Measurements from ENCODE around the gene NRG4. TPM values are rescaled to one million over a fixed set of nuclear protein-coding genes. Genes with fewer than 3 reads are reported as not detected.

Gene NRG4
- total and polyA plus RNA-seq, 2 donors (not counting 3 experiments of a cell fraction or from before 2014, with no cell fraction given) = not detected

GRCh38 chr15:75989875-75990274, 22.3 kb downstream of the NRG4 start:
- dilution Hi-C loops (cut with MboI; ENCODE audit: extremely low pct_ligation_motif_present, low sequenced_read_pairs) (no loop called here), intact Hi-C loops (cut with micrococcal nuclease) (no loop called here)
- POLR2A ChIA-PET = no interaction called here
- no peak overlapping the region for H3K9ac ChIP-seq (replicated peaks; ENCODE audit: extremely low read depth, insufficient read depth, low read length)
- H3K27ac ChIP-seq (ENCODE audit: insufficient read depth, low read depth, low read length) = no peak overlapping the region
- no peaks in the 10 kb centered on the region for H3K9me1 ChIP-seq (replicated peaks; ENCODE audit: control insufficient read depth, extremely low read depth, insufficient read depth, low read length)
- H3K4me1 ChIP-seq (ENCODE audit: control insufficient read depth, extremely low read depth, insufficient read depth, low read length) = no peaks in the 10 kb centered on the region
- CTCF ChIA-PET = no interaction called here
- no peak for FAIRE-seq
- no peak overlapping the region for H2AFZ ChIP-seq (ENCODE audit: low read depth, low read length)
- H3K9me3 ChIP-seq (replicated peaks; ENCODE audit: control insufficient read depth, insufficient read depth, low read length) = no peaks in the 10 kb centered on the region
- no peaks in the 10 kb centered on the region for H4K20me1 ChIP-seq (replicated peaks; ENCODE audit: control insufficient read depth, extremely low read depth, insufficient read depth, low read length)
- DNase-seq (ENCODE audit: low read depth, low spot score) = no peak
- TF ChIP-seq POLR2A (IDR thresholded peaks at IDR 0.05; ENCODE audit: low read depth, low read length) (no peak), EZH2 (IDR thresholded peaks at IDR 0.05; ENCODE audit: borderline replicate concordance, low read depth, low read length, severe bottlenecking) (no peak), CTCF (IDR thresholded peaks at IDR 0.05; ENCODE audit: extremely low read depth in 1 of 2, insufficient read depth in 1 of 2, low read depth in 1 of 2, low read length in 2 of 2) (no peak), FOS (IDR thresholded peaks at IDR 0.05; ENCODE audit: borderline replicate concordance, insufficient read depth, low read length) (no peak)
- H3K36me3 ChIP-seq (ENCODE audit: control insufficient read depth in 2 of 2, extremely low read depth in 1 of 2, insufficient read depth in 2 of 2, low read length in 2 of 2) = no peaks in the 10 kb centered on the region
- H3K79me2 ChIP-seq (ENCODE audit: control insufficient read depth, insufficient read depth, low read length) = no peaks in the 10 kb centered on the region
- no TSS peak for BruUV-seq (replicated peaks)
- H3K4me2 ChIP-seq (ENCODE audit: insufficient read depth, low read length) = no peak overlapping the region
- H3K27me3 ChIP-seq (ENCODE audit: control insufficient read depth in 2 of 2, insufficient read depth in 2 of 2, low read length in 2 of 2) = peaks cover 3 to 6% of the 10 kb centered on the region in 2 experiments
- no peak overlapping the region for H3K4me3 ChIP-seq (replicated peaks in 1 of 3; ENCODE audit: insufficient read depth in 1 of 3, low read depth in 1 of 3, low read length in 3 of 3)

GRCh38 chr15:75989045-75989444, 23.2 kb downstream of the NRG4 start:
- no peak for FAIRE-seq

More at GRCh38 chr15:75989045-75989444, 23.2 kb downstream of the NRG4 start:
- Histone ChIP-seq H3K79me2 (ENCODE audit: control insufficient read depth, insufficient read depth, low read length) (no peaks in the 10 kb centered on the region), H3K27ac (ENCODE audit: insufficient read depth, low read depth, low read length) (no peak overlapping the region), H3K36me3 (ENCODE audit: control insufficient read depth in 2 of 2, extremely low read depth in 1 of 2, insufficient read depth in 2 of 2, low read length in 2 of 2) (no peaks in the 10 kb centered on the region), H3K27me3 (ENCODE audit: control insufficient read depth in 2 of 2, insufficient read depth in 2 of 2, low read length in 2 of 2) (peaks cover 3 to 6% of the 10 kb centered on the region in 2 experiments), H3K9me1 (replicated peaks; ENCODE audit: control insufficient read depth, extremely low read depth, insufficient read depth, low read length) (no peaks in the 10 kb centered on the region), H2AFZ (ENCODE audit: low read depth, low read length) (no peak overlapping the region), H4K20me1 (replicated peaks; ENCODE audit: control insufficient read depth, extremely low read depth, insufficient read depth, low read length) (no peaks in the 10 kb centered on the region), H3K9me3 (replicated peaks; ENCODE audit: control insufficient read depth, insufficient read depth, low read length) (no peaks in the 10 kb centered on the region), H3K9ac (replicated peaks; ENCODE audit: extremely low read depth, insufficient read depth, low read length) (no peak overlapping the region), H3K4me1 (ENCODE audit: control insufficient read depth, extremely low read depth, insufficient read depth, low read length) (no peaks in the 10 kb centered on the region), H3K4me2 (ENCODE audit: insufficient read depth, low read length) (no peak overlapping the region), H3K4me3 (replicated peaks in 1 of 3; ENCODE audit: insufficient read depth in 1 of 3, low read depth in 1 of 3, low read length in 3 of 3) (no peak overlapping the region)
- dilution Hi-C loops (cut with MboI; ENCODE audit: extremely low pct_ligation_motif_present, low sequenced_read_pairs) (no loop called here), intact Hi-C loops (cut with micrococcal nuclease) (no loop called here)
- POLR2A ChIA-PET = no interaction called here
- BruUV-seq (replicated peaks) = no TSS peak
- CTCF ChIA-PET = interaction anchor here (0.9 kb wide), 1 partner anchor 9 kb away, joined by 3 read pairs; no protein-coding TSS in a partner anchor
- DNase-seq (ENCODE audit: low read depth, low spot score) = no peak
- TF ChIP-seq POLR2AphosphoS5 (IDR thresholded peaks at IDR 0.05; ENCODE audit: insufficient read depth, low read depth, low read length) (no peak), EZH2 (IDR thresholded peaks at IDR 0.05; ENCODE audit: borderline replicate concordance, low read depth, low read length, severe bottlenecking) (no peak), JUN (IDR thresholded peaks at IDR 0.05; ENCODE audit: borderline replicate concordance, insufficient read depth, insufficient read length, low read depth) (no peak), CTCF (IDR thresholded peaks at IDR 0.05; ENCODE audit: extremely low read depth in 1 of 2, insufficient read depth in 1 of 2, low read depth in 1 of 2, low read length in 2 of 2) (no peak), FOS (IDR thresholded peaks at IDR 0.05; ENCODE audit: borderline replicate concordance, insufficient read depth, low read length) (no peak), POLR2A (IDR thresholded peaks at IDR 0.05; ENCODE audit: low read depth, low read length) (no peak), MYC (IDR thresholded peaks at IDR 0.05; ENCODE audit: low read depth, low read length) (no peak), MAX (IDR thresholded peaks at IDR 0.05; ENCODE audit: insufficient read depth, insufficient read length) (no peak), GATA2 (IDR thresholded peaks at IDR 0.05; ENCODE audit: insufficient read depth, insufficient read length, low read depth, low read length) (no peak)
